ENCODE measurements around the gene PRKRIP1.

Gene PRKRIP1

DNA sequence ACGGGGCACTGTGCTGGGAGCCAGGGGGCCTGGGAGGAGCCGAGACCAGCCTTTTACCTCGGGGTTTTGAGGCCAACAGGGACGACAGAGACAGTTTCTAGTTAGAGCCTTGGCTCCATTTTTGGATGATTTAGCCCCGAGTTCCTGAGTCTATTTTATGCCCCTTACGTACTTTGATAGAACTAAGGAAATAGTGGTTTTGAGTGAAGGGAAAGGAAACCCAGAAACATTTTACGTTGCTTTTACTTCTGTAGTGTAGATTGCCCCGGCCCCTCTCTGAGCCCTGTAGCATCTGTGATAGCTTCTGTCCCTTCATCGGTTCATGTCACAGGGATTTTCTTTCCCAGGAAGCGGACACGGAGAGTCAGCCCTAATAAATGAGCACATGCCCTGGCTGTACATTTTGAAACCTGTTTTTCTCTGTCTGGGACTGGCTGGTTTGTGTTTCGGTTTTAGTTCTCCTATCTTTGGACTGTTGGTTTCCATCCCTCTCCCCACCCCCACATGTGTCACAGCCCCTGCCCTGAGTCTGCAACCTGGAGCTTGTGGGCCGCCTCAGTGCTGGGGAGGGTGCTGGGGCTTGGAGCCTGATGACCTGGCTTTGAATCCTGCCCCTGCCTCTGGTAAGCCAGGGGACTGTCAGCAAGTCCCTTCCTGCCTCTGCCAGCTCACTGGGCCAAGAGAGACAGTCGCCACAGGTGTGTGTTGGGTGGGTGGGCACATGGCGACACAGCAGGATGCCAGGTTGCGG, 30.3 kb downstream of the PRKRIP1 start:
- Mint-ChIP-seq H3K27me3 (no peaks in the 10 kb centered on the region), H3K36me3 (ENCODE audit: insufficient read depth) (peaks cover 43% of the 10 kb centered on the region), H3K4me3 (peak overlapping the region; percentile 85 to 92), H3K4me1 (ENCODE audit: low read depth in 2 of 2) (peaks cover 46 to 51% of the 10 kb centered on the region in 2 donors), H3K27ac (peak overlapping the region; percentile 100), H3K9me3 (no peaks in the 10 kb centered on the region)
- peak; percentile 42 to 62 (median 49) for DNase-seq
- ATAC-seq (replicated peaks): peak; percentile 71

GRCh38 chr7:102427019-102427405, 30.8 kb downstream of the PRKRIP1 start:
- DNase-seq (no peak), ATAC-seq (replicated peaks) (no peak)
- Mint-ChIP-seq H3K27ac (peak overlapping the region; percentile 100), H3K27me3 (no peaks in the 10 kb centered on the region), H3K9me3 (no peaks in the 10 kb centered on the region), H3K36me3 (ENCODE audit: insufficient read depth) (peaks cover 45% of the 10 kb centered on the region), H3K4me1 (ENCODE audit: low read depth in 2 of 2) (peaks cover 51 to 57% of the 10 kb centered on the region in 2 donors), H3K4me3 (peak overlapping the region; percentile 85 to 92)

- no peaks in the 10 kb centered on the region for H3K27me3 Mint-ChIP-seq
- peaks cover 60% of the 10 kb centered on the region for H3K36me3 Mint-ChIP-seq (ENCODE audit: insufficient read depth)
- DNase-seq (no peak), ATAC-seq (replicated peaks) (no peak)
- peak overlapping the region in 1 of 2 donors; percentile 32 for H3K4me3 Mint-ChIP-seq
- peaks cover 50 to 56% of the 10 kb centered on the region in 2 donors for H3K4me1 Mint-ChIP-seq (ENCODE audit: low read depth in 2 of 2)
- no peaks in the 10 kb centered on the region for H3K9me3 Mint-ChIP-seq
- peak overlapping the region; percentile 100 for H3K27ac Mint-ChIP-seq
Measured at GRCh38 chr7:102429141-102429899, 33.2 kb downstream of the PRKRIP1 start.

GRCh38 chr7:102431617-102432298, 35.6 kb downstream of the PRKRIP1 start:
- peak; percentile 63 to 64 (median 63) for DNase-seq
- H3K4me1 Mint-ChIP-seq (ENCODE audit: low read depth in 2 of 2): peaks cover 34 to 42% of the 10 kb centered on the region in 2 donors
- peak overlapping the region; percentile 73 to 78 for H3K4me3 Mint-ChIP-seq
- H3K27ac Mint-ChIP-seq: peak overlapping the region; percentile 100
- peak; percentile 62 for ATAC-seq (replicated peaks)
- H3K27me3 Mint-ChIP-seq: no peaks in the 10 kb centered on the region
- peaks cover 48% of the 10 kb centered on the region for H3K36me3 Mint-ChIP-seq (ENCODE audit: insufficient read depth)
- no peaks in the 10 kb centered on the region for H3K9me3 Mint-ChIP-seq

DNA sequence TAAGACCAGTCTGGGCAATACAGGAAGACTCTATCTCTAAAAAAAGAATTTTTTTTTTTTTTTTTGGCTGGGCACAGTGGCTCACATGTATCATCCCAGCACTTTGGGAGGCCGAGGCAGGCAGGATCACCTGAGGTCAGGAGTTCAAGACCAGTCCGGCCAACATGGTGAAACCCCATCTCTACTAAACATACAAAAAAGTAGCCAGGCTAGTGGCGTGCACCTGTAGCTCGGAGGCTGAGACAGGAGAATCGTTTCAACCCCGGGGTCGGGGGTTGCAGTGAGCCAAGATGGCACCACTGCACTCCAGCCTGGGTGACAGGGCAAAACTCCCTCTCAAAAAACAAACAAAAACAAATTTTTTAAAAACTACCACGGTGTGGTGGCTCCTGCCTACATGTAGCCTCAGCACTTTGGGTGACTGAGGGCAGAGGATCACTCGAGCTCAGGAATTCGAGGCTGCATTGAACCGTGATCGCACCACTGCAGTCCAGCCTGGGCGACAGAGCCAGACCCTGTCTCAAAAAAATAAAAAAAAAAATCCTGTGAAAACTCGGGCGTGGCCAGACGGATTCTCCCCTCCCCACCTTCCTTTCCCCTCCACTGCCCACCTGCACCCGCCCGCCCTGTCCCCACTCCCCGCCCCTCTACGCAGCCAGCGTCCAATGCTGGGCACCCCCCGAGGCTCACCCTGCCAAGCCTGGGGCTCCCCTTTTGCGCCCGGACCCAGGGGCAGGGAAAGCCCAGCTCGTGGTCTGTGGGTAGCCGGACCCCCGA, 36.5 kb downstream of the PRKRIP1 start:
- peaks cover 48% of the 10 kb centered on the region for H3K36me3 Mint-ChIP-seq (ENCODE audit: insufficient read depth)
- DNase-seq: peak in 2 of 3 experiments; percentile 20 to 60
- H3K4me3 Mint-ChIP-seq: peak overlapping the region; percentile 73 to 78
- peak; percentile 56 for ATAC-seq (replicated peaks)
- peak overlapping the region; percentile 100 for H3K27ac Mint-ChIP-seq
- no peaks in the 10 kb centered on the region for H3K27me3 Mint-ChIP-seq
- H3K4me1 Mint-ChIP-seq (ENCODE audit: low read depth in 2 of 2): peaks cover 30 to 36% of the 10 kb centered on the region in 2 donors
- no peaks in the 10 kb centered on the region for H3K9me3 Mint-ChIP-seq

DNA sequence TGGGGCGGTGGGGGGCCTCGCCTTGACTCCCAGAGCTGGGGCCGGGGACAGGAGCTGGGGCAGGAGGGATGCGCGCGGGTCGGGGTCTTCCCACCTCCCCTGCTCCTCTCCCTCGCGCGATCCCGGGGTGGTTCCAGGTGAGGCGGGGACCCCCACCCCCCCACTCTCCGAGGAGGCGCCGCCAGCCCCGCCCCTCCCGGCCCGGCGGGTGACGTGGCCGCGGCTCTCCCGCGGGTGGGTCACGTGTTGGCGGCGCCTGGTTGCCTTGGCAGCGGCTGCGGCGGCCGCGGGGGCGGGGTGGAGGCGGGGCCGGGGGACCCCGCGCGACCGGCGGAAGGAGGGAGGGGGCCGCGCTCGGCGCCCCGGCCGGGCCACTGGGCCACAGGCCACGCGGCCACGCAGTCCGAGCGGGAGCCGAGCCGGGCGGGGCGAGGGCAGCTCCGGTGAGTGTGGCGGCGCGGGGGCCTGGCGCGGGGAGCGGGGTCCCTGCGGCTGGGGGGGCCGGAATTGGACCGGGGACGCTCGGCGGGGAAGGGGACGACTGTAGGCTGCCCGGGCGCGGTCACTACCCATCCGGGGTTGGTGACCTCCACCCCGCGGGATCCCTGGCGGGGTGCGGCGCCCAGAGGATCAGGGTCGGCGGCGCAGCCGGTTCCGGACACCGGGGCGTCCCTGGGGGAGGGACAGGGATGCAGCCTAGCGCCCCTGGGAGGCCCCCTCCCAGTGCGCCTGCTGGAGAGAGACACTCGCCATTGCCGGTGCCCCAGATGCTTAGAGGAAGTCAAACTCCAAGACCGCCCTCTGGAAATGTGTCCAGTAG, 37.3 kb downstream of the PRKRIP1 start, which contains the start of gene ORAI2:
Gene ORAI2 (plus strand): TSS at position 357 of the 820 bp plus-strand sequence. CDS start 5,382 bp downstream, outside the sequence.
- H3K4me1 Mint-ChIP-seq (ENCODE audit: low read depth in 2 of 2): peaks cover 30 to 36% of the 10 kb centered on the region in 2 donors
- peak within 1 kb of the TSS; percentile 100 for H3K27ac Mint-ChIP-seq
- H3K4me3 Mint-ChIP-seq: peak within 1 kb of the TSS; percentile 73 to 84
- DNase-seq (peak; percentile 79 to 85 (median 82)), ATAC-seq (replicated peaks) (peak; percentile 66)
- peaks cover 48% of the 10 kb centered on the region for H3K36me3 Mint-ChIP-seq (ENCODE audit: insufficient read depth)
- H3K9me3 Mint-ChIP-seq: no peaks in the 10 kb centered on the region
- H3K27me3 Mint-ChIP-seq: no peaks in the 10 kb centered on the region

DNA sequence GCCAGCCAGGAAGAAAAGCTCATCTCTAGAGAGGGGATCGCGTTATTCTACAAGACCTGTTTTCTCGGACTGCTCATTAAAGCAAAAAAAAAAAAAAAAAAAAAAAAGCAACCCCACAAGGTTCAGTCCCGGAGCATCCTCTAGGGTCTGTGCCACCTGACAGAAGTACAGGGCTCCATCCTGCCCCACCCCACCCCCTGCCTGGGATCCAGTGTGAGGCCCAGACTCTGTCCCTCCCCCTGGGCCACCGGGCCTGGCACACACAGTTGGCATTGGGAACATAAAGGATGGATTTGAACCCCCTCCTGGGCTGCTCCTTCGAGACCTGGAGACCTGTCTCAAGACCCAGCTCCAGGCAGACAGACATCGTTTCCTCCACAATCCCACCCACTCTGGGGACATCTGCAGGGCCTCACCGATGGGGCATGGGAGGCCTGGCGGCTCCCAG, 37.9 kb downstream of the PRKRIP1 start:
- Mint-ChIP-seq H3K27ac (peak overlapping the region; percentile 91 to 96), H3K4me3 (peak overlapping the region; percentile 73 to 84), H3K27me3 (no peaks in the 10 kb centered on the region), H3K36me3 (ENCODE audit: insufficient read depth) (peaks cover 49% of the 10 kb centered on the region), H3K4me1 (ENCODE audit: low read depth in 2 of 2) (peaks cover 29 to 35% of the 10 kb centered on the region in 2 donors), H3K9me3 (no peaks in the 10 kb centered on the region)
- ATAC-seq (replicated peaks): peak; percentile 1
- no peak for DNase-seq

DNA sequence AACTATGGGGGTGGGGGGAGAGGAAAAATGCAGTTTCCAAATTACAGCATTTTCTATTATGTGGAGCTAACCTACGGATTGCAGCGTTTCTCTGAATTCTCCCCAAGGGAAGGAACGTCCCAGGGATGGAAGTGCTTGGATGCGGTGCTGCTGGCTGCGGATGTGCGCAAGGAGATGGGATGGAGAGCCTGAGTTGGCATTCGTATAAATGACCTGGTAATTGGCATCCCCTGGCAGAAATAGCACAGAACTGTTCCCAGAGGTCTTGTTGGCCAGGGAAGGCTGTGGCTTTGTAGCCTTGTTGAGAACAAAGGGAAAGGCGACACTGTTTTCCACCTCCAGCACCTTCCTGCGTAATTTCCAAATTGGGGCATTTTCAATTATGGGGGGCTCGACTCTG, 40.0 kb downstream of the PRKRIP1 start:
- no peaks in the 10 kb centered on the region for H3K27me3 Mint-ChIP-seq
- ATAC-seq (replicated peaks) (no peak), DNase-seq (no peak)
- H3K4me3 Mint-ChIP-seq: peak overlapping the region; percentile 40 to 84
- peak overlapping the region; percentile 75 to 96 for H3K27ac Mint-ChIP-seq
- peaks cover 54% of the 10 kb centered on the region for H3K36me3 Mint-ChIP-seq (ENCODE audit: insufficient read depth)
- H3K9me3 Mint-ChIP-seq: no peaks in the 10 kb centered on the region
- peaks cover 15 to 20% of the 10 kb centered on the region in 2 donors for H3K4me1 Mint-ChIP-seq (ENCODE audit: low read depth in 2 of 2)

GRCh38 chr7:102439963-102440795, 44.0 kb downstream of the PRKRIP1 start:
- H3K27me3 Mint-ChIP-seq: no peaks in the 10 kb centered on the region
- H3K4me1 Mint-ChIP-seq (ENCODE audit: low read depth in 2 of 2): peaks cover 0 to 5% of the 10 kb centered on the region in 2 donors
- H3K9me3 Mint-ChIP-seq: no peaks in the 10 kb centered on the region
- DNase-seq: no peak
- no peak overlapping the region for H3K27ac Mint-ChIP-seq
- peaks cover 35% of the 10 kb centered on the region for H3K36me3 Mint-ChIP-seq (ENCODE audit: insufficient read depth)
- H3K4me3 Mint-ChIP-seq: no peak overlapping the region
- ATAC-seq (replicated peaks): no peak

- ATAC-seq (replicated peaks): no peak
- no peaks in the 10 kb centered on the region for H3K9me3 Mint-ChIP-seq
- H3K27ac Mint-ChIP-seq: no peak overlapping the region
Measured at GRCh38 chr7:102444961-102445673, 49.0 kb downstream of the PRKRIP1 start.

DNA sequence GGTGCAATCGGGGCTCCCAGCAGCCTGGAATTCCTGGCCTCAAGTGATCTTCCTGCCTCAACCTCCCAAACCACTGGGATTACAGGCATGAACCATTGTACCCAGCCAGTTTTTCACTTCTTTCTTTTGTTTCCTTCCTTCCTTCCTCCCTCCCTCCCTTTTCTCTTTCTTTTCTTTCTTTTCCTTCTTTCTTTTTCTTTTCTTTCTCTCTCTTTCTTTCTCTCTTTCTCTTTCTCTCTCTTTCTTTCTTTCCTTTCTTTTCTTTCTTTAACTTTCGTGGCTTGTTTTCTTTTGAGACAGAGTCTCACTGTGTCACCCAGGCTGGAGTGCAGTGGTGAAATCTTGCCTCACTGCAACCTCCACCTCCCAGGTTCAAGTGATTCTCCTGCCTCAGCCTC, 49.5 kb downstream of the PRKRIP1 start:
- H3K27ac Mint-ChIP-seq: peak overlapping the region in 1 of 2 donors; percentile 49
- no peaks in the 10 kb centered on the region for H3K27me3 Mint-ChIP-seq
- DNase-seq: no peak
- H3K36me3 Mint-ChIP-seq (ENCODE audit: insufficient read depth): peaks cover 21% of the 10 kb centered on the region
- H3K9me3 Mint-ChIP-seq: no peaks in the 10 kb centered on the region
- no peak for ATAC-seq (replicated peaks)
- H3K4me3 Mint-ChIP-seq: no peak overlapping the region
- H3K4me1 Mint-ChIP-seq (ENCODE audit: low read depth in 2 of 2): no peaks in the 10 kb centered on the region

More at GRCh38 chr7:102444961-102445673, 49.0 kb downstream of the PRKRIP1 start:
- H3K4me3 Mint-ChIP-seq: peak overlapping the region in 1 of 2 donors; percentile 23
- no peaks in the 10 kb centered on the region for H3K4me1 Mint-ChIP-seq (ENCODE audit: low read depth in 2 of 2)
- peaks cover 25% of the 10 kb centered on the region for H3K36me3 Mint-ChIP-seq (ENCODE audit: insufficient read depth)
- no peaks in the 10 kb centered on the region for H3K27me3 Mint-ChIP-seq
- no peak for DNase-seq

Measured in effector memory CD8-positive, alpha-beta T cell (primary cell).